CD4-positive, alpha-beta T cell (primary cell): ENCODE data around the gene OR4D5. TPM values are rescaled to one million over a fixed set of nuclear protein-coding genes. Genes with fewer than 3 reads are reported as not detected.

Source experiments
- ATAC-seq: fragments of 200-7000 bp; cut with Tn5 transposase; one replicate; pipeline ENCODE4 v1.10.0; 2022; ENCODE audit warnings: mild to moderate bottlenecking; ENCODE audit not compliant: poor library complexity
- CTCF ChIA-PET: fragments of 350-600 bp; sonication (Branson Sonifier 250); formaldehyde crosslinking; loops from one replicate; lab custom pipeline; 2021; ENCODE audit warnings: antibody characterized with exemption, inconsistent platforms; lab: Charles Lee
- POLR2A ChIA-PET: fragments of 350-600 bp; sonication (Branson Sonifier 250); formaldehyde crosslinking; loops from one replicate; lab custom pipeline; 2021; ENCODE audit warnings: antibody characterized with exemption, inconsistent platforms; lab: Charles Lee
- DNase-seq, 14 experiments: peaks; one replicate each; pipeline ENCODE4 v3.0.0-alpha.2; 2013 to 2020; ENCODE audit warnings: mixed read lengths in 2 of 14
- H3K27ac ChIP-seq, 2 donors: one replicate each; pipeline versions ENCODE4 v1.5.1 to v1.7.0; 2013; ENCODE audit warnings: low read length in 2 of 2, low read depth in 1 of 2, mild to moderate bottlenecking in 1 of 2
- H3K27me3 ChIP-seq, 2 experiments: 1 replicate in 1 of 2; 2 replicates in 1 of 2; pipeline versions ENCODE4 v1.6.1 to v1.7.0; 2013; ENCODE audit warnings: low read length in 2 of 2, control low read depth in 1 of 2, mild to moderate bottlenecking in 1 of 2, moderate library complexity in 1 of 2; ENCODE audit not compliant: insufficient read depth in 2 of 2, control insufficient read depth in 1 of 2
- H3K36me3 ChIP-seq: one replicate; pipeline ENCODE4 v1.6.1; 2013; ENCODE audit warnings: low read length, control low read depth; ENCODE audit not compliant: insufficient read depth
- H3K4me1 ChIP-seq: one replicate; pipeline ENCODE4 v1.6.1; 2013; ENCODE audit warnings: low read length, control low read depth; ENCODE audit not compliant: insufficient read depth
- H3K4me3 ChIP-seq: one replicate; pipeline ENCODE4 v1.5.1; 2013; ENCODE audit warnings: mild to moderate bottlenecking, low read length, moderate library complexity
- H3K9me3 ChIP-seq, 2 experiments: 1 replicate in 1 of 2; 2 replicates in 1 of 2; pipeline versions ENCODE4 v1.6.1 to v1.7.0; 2013; ENCODE audit warnings: low read length in 2 of 2, mild to moderate bottlenecking in 2 of 2, control low read depth in 1 of 2, moderate library complexity in 1 of 2; ENCODE audit not compliant: control insufficient read depth in 1 of 2, insufficient read depth in 1 of 2
- H3K27ac Mint-ChIP-seq: one replicate; pipeline ENCODE4 v1.8.0; 2020; ENCODE audit warnings: mixed read lengths
- H3K27me3 Mint-ChIP-seq: one replicate; pipeline ENCODE4 v1.8.0; 2021; ENCODE audit warnings: mixed read lengths
- H3K36me3 Mint-ChIP-seq: one replicate; pipeline ENCODE4 v1.8.0; 2021; ENCODE audit warnings: low read depth, mixed read lengths
- H3K4me1 Mint-ChIP-seq: one replicate; pipeline ENCODE4 v1.8.0; 2021; ENCODE audit warnings: low read depth, mixed read lengths
- H3K4me3 Mint-ChIP-seq: one replicate; pipeline ENCODE4 v1.8.0; 2020; ENCODE audit warnings: mild to moderate bottlenecking, mixed read lengths
- H3K9me3 Mint-ChIP-seq: one replicate; pipeline ENCODE4 v1.8.0; 2020; ENCODE audit warnings: mixed read lengths
- CTCF ChIP-seq: fragments of 200-600 bp; IDR thresholded peaks from one replicate; pipeline ENCODE4 v1.8.0; 2022; ENCODE audit warnings: antibody characterized with exemption, mild to moderate bottlenecking
- intact Hi-C, 2 experiments: fragments of 100-400 bp; cut with DNase I in 1 of 2; cut with micrococcal nuclease in 1 of 2; formaldehyde crosslinking; loops; one replicate each; pipeline versions ENCODE4 v1.15.1 to v1.9.0; 2023 to 2025; cut with DNase I, micrococcal nuclease
- total RNA-seq, 174 experiments: library from RNA in 2 of 174; stranded (reverse) in 2 of 174; gene quantifications; one replicate each; pipeline ENCODE4 v1.2.3 and lab custom pipeline; 2021 to 2026

The OR4D5 gene
- total RNA-seq, 2 experiments from 2014 or later: not detected

GRCh38 chr11:123901867-123902266 lies 37.5 kb upstream of the OR4D5 start, which contains the start of gene OR8D4:
TSS of gene OR8D4 (plus strand) at chr11:123902167. CDS start at chr11:123906432, 4,265 bp downstream.
- Mint-ChIP-seq H3K27ac (no peak within 1 kb of the TSS), H3K4me3 (no peak within 1 kb of the TSS), H3K27me3 (peaks cover 5% of the 10 kb centered on the region), H3K36me3 (no peaks in the 10 kb centered on the region), H3K9me3 (no peaks in the 10 kb centered on the region), H3K4me1 (no peaks in the 10 kb centered on the region)
- no peaks in the 10 kb centered on the region for H3K9me3 ChIP-seq
- TF ChIP-seq CTCF: no peak
- H3K27ac ChIP-seq: no peak within 1 kb of the TSS
- intact Hi-C loops: no loop called here
- no peaks in the 10 kb centered on the region for H3K27me3 ChIP-seq
- POLR2A ChIA-PET: no interaction called here
- no peak for ATAC-seq
- no peaks in the 10 kb centered on the region for H3K36me3 ChIP-seq
- CTCF ChIA-PET: no interaction called here
- no peak for DNase-seq
- no peak within 1 kb of the TSS for H3K4me3 ChIP-seq
- no peaks in the 10 kb centered on the region for H3K4me1 ChIP-seq

GRCh38 chr11:123903932-123904331 lies 35.5 kb upstream of the OR4D5 start:
- Mint-ChIP-seq H3K4me1 (no peaks in the 10 kb centered on the region), H3K4me3 (no peak overlapping the region), H3K36me3 (no peaks in the 10 kb centered on the region), H3K27me3 (peaks cover 5% of the 10 kb centered on the region), H3K27ac (no peak overlapping the region), H3K9me3 (no peaks in the 10 kb centered on the region)
- no peak for TF ChIP-seq CTCF
- Histone ChIP-seq H3K27me3 (no peaks in the 10 kb centered on the region), H3K4me3 (no peak overlapping the region), H3K9me3 (no peaks in the 10 kb centered on the region), H3K27ac (no peak overlapping the region), H3K4me1 (no peaks in the 10 kb centered on the region), H3K36me3 (no peaks in the 10 kb centered on the region)
- ATAC-seq (no peak), DNase-seq (no peak)
- ChIA-PET POLR2A (no interaction called here), CTCF (no interaction called here)
- intact Hi-C loops: no loop called here

GRCh38 chr11:123904932-123905331 lies 34.5 kb upstream of the OR4D5 start:
- POLR2A ChIA-PET: no interaction called here
- no peaks in the 10 kb centered on the region for H3K4me1 ChIP-seq
- no peak for TF ChIP-seq CTCF
- Mint-ChIP-seq H3K36me3 (no peaks in the 10 kb centered on the region), H3K27ac (no peak overlapping the region), H3K9me3 (no peaks in the 10 kb centered on the region), H3K4me3 (no peak overlapping the region), H3K27me3 (peaks cover 5% of the 10 kb centered on the region), H3K4me1 (no peaks in the 10 kb centered on the region)
- H3K4me3 ChIP-seq: no peak overlapping the region
- intact Hi-C loops: no loop called here
- no peaks in the 10 kb centered on the region for H3K9me3 ChIP-seq
- no peaks in the 10 kb centered on the region for H3K36me3 ChIP-seq
- no peak for ATAC-seq
- H3K27ac ChIP-seq: no peak overlapping the region
- CTCF ChIA-PET: no interaction called here
- DNase-seq: no peak
- H3K27me3 ChIP-seq: no peaks in the 10 kb centered on the region
